Activated CD4-positive, alpha-beta T cell treated with anti-CD3 and anti-CD28 coated beads, Interleukin-2, amount 50 U/mL, for 48 hours (primary cell): ENCODE data around the gene BBS2.

Experiments used
- DNase-seq, 2 experiments: peaks; one replicate each; pipeline ENCODE4 v3.0.0-alpha.2; 2020

Gene BBS2

DNA sequence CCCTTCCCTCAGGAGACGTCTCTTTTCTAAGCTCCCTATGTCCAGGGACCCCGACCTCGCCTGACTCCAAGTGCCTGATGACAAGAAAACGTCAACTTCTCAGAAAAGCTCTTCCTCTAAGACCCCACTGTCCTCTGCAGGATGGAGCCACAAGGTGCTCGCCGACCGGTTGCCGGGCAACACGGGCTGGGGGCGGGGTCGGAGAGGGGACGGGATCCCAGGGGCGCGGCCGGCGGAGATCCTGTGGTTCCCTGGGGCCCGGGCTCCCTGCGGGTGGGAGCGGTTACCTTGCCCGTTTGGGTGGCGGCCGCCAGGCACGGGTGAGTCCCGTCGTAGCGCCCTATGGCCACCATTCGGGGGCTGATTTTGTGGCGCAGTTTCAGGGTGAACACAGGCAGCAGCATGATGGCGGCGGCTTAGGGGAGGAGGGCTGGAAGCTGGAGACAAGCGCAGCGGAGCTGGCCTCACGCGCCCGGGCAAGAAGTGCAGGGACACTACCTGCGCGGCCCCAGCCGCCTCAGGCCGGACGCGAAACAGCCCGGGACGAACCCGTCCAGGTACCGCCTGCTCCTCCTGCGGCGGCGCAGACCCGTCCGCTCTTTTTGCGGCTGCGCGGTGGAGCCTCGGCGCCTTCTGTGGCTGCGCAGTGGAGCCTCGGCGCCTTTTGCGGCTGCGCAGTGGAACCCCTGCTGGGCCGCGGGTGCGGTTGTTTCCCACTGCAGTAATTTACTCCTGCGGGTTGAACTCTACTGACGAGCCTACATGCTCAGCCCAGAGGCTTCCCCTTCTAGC, at the start of gene BBS2:
Gene BBS2, minus strand, starts transcription at position 566 of the 792 bp plus-strand sequence. Its CDS starts 162 bp downstream, at position 404.
- peak; percentile 91 to 93 for DNase-seq

GRCh38 chr16:56564793-56565477, 45.1 kb upstream of the BBS2 start, which contains the start of gene MT4:
Gene MT4 (plus strand): TSS chr16:56565073. CDS start chr16:56565129, 56 bp downstream.
- no peak for DNase-seq

DNA sequence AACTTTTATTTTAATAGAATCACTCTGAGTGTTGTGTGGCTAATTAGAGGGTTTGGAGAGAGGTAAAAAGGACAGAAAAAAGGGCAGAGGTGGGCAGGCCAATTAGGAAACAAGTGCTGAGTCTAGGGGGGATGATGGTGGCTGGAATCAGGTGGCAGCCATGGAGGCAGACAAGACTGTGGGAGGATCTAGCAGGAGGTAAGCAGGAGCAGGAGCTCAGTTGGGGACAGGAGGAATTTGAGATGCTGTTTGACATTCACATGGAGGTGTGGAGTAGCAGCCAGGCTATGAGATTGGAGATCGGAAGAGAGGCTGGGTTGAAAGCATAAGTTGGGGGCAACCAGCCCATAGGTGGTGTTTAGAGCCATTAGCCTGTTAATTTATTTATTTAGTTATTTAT, 41.3 kb upstream of the BBS2 start:
- no peak for DNase-seq

- DNase-seq, result no peak
These were observed 40.6 kb upstream of the BBS2 start for GRCh38 chr16:56560447-56560846.

- no peak for DNase-seq
These were observed 39.3 kb upstream of the BBS2 start for GRCh38 chr16:56559109-56559508.

DNA sequence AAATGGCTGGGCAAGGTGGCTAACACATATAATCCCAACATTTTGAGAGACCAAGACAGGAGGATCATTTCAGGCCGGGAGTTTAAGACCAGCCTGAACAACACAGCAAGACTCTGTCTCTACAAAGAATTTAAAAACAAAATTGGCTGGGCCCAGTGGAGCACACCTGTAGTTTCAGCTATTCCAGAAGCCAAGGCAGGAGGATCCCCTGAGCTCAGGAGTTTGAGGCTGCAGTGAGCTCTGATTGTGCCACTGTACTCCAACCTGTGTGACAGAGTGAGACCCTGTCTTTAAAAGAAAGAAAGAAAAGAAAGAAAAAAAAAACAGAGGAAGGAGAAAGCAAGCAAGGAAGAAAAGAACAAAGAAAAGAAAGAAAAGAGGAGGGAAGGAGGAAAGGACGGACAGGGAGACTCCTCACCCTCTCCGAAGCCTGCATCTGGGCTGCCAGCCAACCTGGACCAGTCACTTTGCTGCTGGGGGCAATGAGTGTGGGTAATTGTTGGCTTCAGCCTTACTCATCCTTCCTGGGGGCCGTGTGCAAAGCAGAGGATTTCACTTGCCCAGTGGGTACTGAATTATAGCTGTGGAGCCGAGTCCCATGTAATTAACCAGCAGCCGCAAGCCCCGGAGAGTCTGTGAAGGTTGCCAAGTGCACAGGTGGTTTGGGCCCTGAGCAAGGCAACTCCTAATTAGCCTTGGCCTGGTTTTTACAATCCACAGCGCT, 38.4 kb upstream of the BBS2 start:
- DNase-seq, result no peak

DNA sequence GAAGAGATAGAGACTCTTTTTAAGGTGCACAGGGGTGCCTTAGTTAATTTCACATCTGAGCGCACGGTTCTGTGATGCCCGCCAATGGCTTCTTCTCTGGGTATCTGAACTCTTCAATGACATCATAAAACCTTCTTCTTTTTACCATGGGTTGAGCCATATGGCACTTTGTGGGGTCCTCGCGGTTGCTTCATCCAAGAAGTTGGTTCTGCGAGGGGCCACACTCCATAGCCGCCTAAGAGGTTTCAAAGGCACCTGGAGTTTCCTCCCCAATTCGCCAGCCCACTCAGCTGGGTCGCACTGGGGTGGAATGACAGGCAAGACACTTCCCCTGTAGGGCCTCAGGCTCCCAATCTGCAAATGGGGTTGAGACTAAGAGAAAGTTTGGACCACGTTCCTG, 34.6 kb upstream of the BBS2 start:
- no peak for DNase-seq

DNA sequence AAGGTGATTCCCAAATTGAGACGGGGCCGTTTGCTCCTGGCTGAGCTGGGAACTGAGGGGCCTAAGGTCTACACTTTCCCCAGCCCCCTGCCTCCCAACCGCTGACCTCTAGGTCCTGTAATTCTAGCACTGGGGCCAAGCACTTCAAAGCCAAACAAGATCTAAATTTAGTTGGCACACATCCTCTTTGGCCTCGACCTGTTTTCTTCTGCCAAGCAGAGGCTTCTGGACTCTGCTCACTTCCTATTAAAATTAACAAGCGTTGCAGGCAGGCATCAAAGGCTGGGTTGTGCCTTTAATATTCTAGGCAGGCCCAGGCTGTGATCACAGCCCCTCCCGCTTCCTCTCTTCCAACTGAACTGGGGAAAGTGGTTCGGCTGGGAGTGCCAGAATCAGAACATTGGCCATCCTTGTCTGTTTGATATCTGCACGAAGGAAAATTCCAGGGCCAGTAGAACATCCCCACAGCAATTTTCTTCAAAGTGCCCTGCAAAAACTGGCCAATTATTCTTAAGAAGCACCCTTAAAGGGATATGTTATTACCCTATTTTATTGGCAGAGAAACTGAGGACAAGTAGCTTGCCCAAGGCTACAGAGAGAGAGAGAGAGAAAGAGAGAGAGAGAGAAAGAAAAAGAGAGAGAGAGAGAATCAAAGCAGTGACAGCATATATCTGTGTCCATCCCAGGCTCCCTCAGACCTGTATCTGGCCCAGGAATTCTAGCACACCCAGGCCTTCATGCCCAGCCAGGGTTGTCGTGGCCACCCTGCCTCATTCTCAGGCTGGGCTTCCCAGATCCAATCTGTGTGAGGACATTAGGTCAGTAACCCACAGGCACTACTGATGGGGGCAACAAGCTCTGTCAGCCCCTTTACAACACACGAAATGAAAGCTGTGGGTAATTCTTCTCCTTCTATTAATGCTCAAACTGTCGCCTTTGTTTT, 32.2 kb upstream of the BBS2 start:
- DNase-seq, result no peak

DNA sequence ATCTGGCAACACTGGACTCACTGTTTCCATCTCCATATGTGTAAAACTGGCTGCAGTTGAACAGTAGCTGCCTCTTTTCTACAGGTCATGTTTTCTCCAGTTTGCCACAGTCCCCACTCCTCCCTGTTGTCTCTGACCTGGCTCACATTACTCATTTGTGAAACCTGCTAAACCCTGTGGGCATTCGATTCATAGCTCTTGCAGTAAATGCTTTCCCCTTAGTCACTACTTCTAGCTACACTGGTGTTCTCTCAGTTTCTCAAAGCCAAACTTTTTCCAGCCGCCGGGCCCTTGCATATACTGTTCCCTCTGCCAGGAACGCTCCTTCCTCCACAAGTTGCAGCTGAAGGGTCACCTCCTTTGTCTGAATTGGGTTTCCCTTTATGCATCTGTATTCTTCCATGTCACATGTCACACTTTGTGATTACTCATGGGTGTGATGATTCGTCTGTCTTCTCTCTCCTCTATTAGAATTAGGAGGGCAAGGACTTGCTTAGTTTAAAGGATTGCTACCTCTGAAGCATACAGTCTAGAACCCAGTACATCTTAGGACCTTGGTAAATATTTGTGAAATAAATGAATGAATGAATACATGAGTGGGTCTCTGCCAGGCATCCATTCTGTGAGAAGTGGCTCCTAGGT, 30.0 kb upstream of the BBS2 start:
- DNase-seq, result peak in 1 of 2 experiments; percentile 10

DNA sequence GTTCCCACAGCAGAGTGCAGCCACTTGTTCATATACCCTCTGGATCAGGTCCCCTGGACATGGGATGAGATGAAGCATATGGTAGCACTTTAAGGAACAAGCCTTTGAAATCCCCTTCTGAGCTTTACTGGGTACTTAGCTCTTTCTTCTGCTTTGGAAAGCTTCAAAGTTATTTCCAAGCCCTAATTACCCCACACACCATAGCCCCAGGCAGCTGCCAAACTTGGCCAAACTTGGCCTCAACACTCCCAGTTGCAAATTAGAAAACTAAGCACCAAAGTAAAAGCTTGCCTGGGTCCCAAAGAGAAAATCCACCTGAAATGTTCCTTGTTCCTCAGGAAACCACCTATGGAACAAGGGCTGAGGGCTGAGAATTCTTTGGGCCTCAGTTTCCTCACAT, 29.3 kb upstream of the BBS2 start:
- no peak for DNase-seq

DNA sequence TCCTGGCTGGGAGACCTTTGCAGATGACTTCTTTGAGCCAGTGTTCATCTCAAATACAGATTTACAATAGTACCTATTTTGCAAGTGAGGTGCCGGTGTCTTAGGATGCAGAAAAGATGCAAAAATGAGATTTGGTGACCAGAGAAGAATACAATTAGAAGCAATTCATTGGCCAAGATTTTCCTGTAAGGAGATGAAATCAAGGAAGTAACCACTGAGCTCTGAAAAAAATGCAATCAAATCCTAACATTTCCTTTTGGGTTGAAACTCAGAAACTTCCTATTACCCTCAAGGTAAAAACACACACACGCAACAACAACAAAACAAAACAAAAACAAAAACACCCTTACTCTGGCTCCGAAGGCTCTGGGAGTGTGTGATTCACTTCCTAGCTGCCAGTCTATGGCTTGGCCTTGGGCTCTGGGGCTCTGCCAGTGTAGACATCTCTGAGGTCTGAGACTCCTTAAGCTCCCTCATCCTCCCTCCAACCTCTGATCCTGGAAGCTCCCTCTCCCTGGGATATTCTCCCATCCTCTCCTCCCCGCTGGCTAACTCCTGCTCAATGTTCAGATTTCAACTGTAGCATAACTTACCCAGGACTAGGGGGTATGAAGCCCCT, 28.2 kb upstream of the BBS2 start:
- DNase-seq, result no peak

DNA sequence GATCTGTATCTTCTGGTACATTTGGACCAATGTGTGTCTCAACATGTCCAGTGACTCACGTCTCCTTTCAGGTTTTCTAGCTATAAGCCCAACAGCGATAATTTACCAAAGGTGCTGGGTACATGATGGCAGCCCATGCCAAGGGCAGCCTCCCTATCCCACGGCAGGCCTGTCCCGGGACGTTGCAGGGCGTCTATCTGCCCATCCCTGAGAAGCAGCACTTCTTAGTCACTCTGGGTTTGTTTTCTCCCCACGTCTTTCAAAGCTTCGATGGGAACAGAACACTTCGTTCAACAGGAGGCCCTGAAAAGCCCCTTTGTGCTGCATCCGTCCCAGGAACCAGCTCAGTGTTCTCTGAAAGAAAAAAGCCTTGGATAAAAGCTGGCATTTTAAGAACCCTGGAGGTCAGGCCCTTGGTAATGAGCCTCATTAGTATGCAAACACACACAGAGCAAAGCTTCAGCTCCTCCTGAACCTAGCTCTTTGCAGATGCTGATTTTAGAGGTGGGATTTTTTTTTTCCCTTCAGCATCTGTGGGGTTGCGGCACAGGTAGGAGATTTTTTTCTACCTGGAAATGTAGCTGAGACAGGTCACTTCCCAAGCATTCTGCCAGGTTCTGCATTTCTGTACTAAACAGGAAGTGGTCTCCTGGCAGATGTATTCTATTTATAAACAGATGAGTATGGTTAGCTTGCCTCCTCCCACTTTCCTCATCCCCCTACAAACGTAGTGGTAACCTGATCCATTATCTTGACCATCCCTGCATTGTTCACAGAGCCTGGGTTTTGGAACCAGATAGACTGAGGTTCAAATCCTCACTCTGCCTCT, 27.5 kb upstream of the BBS2 start:
- no peak for DNase-seq

DNA sequence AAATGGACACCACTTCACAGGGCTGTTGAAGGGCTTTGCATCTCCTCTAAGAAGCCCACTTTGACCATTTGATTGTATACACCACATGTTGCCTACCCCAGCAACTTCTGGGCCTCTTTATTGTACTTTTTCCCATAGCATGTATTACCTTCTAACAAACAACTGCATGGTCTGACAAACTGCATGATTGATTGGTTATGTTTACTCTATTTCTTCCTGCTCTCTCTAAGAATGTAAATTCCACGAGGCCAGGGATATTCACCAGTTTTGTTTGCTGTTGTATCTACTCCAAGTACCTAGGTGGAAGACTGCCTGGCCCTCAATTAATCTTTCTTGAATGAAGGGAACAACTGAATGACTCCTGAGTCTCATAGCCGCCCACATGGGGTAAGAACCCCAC, 22.2 kb upstream of the BBS2 start:
- no peak for DNase-seq

GRCh38 chr16:56539656-56540055, 19.8 kb upstream of the BBS2 start:
- no peak for DNase-seq

DNA sequence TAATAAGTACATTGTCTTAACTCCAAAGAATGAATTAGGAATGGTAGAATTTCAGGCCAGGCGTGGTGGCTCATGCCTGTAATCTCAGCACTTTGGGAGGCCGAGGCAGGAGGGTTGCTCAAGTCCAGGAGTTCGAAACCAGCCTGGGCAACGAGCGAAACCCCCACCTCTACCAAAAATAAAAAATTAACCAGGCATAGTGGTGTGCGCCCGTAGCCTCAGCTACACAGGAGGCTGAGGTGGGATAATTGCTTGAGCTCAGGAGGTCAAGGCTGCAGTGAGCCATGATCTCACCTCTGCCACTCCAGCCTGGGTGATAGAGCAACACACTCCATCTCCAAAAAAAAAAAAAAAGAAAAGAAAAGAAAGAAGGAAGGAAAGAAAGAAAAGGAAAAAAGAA, 18.5 kb upstream of the BBS2 start:
- no peak for DNase-seq

DNA sequence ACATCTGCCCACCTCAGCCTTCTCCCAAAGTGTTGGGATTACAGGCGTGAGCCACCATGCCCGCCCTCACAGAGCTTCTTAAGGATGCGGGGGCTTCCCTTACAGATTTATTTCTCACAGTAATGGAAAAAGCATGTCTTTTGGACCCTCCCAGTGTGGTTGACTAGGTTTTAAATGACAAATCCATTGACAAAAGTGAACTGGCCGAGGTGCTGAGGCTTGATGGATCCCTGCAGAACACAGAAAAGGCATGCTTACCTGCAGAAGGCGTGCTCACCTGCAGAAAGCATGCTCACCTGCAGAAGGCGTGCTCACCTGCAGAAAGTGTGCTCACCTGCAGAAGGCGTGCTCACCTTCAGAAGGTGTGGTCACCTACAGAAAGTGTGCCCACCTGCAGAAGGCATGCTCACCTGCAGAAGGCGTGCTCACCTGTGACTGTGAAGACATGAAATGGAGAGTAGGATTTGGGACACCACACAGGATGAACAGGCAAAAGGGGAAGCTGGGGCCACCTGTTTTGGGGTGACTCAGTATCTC, 15.1 kb upstream of the BBS2 start:
- DNase-seq, result no peak

DNA sequence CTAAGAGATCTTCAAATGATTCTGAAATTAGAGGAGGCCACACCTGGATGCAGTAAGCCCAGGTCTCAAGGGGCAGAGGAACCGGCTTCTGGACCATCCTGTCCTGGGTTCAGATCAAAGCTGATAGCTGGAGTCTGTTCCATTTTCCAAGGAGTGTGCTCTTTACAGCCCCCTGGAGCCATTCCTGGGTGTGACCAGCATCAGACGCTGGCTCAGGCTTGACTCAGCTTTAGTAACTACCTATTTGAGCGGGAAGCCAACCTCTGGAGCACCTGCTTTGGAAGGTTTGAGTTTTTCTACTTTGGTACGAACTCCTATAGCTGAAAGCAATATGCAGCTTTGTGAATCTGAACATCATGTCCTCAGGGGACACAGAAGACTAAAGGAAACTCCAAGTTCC, 12.9 kb upstream of the BBS2 start:
- DNase-seq, result no peak

DNA sequence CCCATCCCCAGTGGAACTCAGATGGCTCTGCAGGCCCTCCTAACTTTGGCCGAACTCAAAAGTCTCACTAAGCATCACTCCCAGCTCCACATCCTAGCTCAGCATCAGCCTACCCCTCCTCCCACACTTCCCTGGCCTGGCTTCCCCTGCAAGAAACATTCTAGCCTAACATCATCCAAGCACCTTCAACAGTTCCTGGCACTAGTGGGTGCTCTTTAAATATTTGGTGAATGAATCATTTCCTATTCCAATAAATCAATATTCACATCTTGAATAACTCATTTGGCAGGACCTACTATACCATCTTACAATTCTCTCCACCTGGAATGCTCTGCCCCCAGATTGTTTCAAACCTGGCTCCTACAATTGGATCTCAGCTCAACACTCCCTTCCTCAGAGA, 11.0 kb upstream of the BBS2 start:
- no peak for DNase-seq

- no peak for DNase-seq
These were observed 5.4 kb upstream of the BBS2 start for GRCh38 chr16:56525236-56525635.

DNA sequence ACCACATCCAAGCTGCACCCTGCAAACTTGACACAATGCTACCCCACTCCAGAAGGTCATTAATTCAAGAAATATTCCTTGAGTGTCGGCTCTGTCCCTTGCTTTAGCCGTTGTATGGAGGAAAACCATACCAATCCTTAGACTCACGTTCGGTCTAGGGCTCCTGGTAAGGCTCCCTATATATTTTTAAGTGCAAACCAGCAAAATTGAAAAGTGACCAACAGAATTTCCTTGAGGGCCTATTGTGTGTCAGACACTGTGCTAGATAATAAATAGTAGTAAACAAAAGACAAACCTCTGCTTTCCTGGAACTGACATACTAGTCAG, 390 bp upstream of the BBS2 start:
- no peak for DNase-seq

DNA sequence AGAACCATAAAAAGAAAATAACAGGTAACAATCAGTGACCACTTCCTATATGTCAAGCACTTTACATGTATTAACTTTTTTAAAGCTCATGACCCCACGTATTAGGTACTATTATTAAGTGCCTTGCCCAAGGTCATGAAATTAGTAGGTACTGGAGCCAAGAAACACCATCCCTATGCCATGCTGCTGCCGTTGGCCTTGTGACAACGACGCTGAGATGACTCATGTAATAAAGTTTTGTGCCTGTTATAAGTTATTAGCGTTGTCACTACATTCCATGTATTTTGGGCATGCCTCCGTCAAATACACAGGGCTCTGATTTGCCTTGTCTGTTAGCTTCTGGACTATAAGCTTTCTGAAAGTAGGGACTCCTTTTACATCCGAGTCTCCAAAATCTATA, 1.4 kb downstream of the BBS2 start:
- no peak for DNase-seq
